ENCODE measurements around the gene PSMB5.
A peak's percentile ranks its signal among the peaks of the same experiment; 100 is the strongest.

Gene PSMB5

DNA sequence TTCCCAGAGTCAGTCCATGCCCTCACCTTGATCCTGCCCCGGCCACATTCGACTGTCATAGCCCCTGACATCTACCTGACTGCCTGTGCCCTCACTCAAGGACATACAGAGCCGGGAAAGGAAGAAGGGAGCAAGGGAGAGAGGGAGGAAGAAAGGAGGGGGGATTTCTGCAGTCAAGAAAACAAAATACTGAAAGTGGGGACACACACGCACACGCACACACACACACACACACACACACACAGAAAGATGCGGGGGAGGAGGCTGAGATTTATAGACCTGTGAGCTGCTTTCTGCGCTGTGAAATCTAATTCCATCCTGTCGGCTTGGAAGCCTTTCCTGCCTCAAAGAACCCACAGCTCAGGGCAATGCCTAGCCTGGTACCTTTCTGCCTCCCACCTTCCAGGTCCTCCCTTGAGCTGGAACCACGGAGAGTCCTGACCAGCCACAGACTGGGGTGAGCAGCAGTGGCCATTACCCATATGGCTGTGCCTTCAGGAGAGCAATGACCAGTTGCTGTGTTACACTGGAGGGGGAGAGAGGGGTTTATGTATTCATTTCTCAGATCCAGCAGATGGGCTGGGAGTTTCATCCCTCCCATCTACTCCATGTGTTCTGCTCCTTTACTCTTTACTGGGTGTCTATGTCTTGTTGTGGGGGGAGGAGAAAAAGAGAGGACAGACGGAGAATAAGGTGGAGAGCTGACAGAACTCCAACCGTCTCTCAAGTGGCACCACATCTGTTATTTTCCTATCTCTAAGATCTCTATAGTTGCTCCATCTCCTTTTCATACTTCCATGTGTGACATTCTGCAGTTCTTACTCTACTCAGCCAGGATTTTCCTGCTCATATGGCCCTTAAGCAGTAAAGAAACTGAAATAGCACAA is 37.7 kb downstream of the PSMB5 start (continued):
- TF ChIP-seq ZNF510 (tag by site-specific recombination; IDR thresholded peaks at IDR 0.05; ENCODE audit: insufficient replicate concordance) (no peak), MYNN (tag by site-specific recombination; IDR thresholded peaks at IDR 0.05; ENCODE audit: borderline replicate concordance) (no peak), GFI1B (tag by site-specific recombination; IDR thresholded peaks at IDR 0.05) (peak; percentile 94), SCRT2 (tag by site-specific recombination; IDR thresholded peaks at IDR 0.05) (peak; percentile 70), EGR2 (tag by site-specific recombination; IDR thresholded peaks at IDR 0.05; ENCODE audit: low read depth) (peak; percentile 94), ZNF354C (tag by site-specific recombination; IDR thresholded peaks at IDR 0.05; ENCODE audit: borderline replicate concordance, low read depth) (no peak), ZIC2 (tag by site-specific recombination; IDR thresholded peaks at IDR 0.05) (no peak)

DNA sequence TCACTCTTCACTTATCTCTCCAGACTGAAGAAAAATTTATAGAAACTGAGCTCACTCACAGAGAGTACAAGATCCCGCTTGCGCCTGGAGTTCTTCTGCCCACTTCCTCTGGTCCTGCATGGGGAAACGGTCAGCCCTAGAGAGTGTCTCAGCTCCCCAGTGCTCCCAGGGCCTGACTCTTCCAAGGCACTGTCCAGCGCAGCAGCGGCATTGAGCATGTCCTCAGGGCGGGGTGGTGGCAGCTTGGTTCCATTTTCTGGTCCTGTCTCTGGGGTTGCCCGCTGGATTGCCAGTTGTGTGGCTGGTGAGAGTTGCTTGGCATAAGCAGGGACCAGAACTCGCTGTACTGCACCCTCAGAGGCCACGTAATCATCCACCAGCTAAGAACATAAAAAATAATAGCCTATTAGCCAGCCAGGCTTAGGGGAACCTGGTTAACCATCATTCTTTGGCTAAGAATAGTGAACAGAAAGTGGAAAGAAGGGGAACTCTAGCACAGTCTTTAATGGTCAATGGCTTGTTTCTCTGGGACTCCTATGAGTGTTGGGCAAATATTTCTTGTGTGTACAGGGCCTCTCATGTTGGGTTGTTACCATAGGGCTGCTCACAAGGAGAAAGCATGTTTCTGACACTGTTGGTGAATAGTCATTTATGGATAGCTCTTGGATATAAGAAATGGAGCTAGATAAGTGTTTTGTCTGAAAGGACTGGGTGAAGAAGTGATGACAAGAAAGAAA is 38.6 kb downstream of the PSMB5 start:
- TF ChIP-seq ZNF394 (tag by site-specific recombination; IDR thresholded peaks at IDR 0.05; ENCODE audit: borderline replicate concordance) = no peak
- TF ChIP-seq, protein P1, sequence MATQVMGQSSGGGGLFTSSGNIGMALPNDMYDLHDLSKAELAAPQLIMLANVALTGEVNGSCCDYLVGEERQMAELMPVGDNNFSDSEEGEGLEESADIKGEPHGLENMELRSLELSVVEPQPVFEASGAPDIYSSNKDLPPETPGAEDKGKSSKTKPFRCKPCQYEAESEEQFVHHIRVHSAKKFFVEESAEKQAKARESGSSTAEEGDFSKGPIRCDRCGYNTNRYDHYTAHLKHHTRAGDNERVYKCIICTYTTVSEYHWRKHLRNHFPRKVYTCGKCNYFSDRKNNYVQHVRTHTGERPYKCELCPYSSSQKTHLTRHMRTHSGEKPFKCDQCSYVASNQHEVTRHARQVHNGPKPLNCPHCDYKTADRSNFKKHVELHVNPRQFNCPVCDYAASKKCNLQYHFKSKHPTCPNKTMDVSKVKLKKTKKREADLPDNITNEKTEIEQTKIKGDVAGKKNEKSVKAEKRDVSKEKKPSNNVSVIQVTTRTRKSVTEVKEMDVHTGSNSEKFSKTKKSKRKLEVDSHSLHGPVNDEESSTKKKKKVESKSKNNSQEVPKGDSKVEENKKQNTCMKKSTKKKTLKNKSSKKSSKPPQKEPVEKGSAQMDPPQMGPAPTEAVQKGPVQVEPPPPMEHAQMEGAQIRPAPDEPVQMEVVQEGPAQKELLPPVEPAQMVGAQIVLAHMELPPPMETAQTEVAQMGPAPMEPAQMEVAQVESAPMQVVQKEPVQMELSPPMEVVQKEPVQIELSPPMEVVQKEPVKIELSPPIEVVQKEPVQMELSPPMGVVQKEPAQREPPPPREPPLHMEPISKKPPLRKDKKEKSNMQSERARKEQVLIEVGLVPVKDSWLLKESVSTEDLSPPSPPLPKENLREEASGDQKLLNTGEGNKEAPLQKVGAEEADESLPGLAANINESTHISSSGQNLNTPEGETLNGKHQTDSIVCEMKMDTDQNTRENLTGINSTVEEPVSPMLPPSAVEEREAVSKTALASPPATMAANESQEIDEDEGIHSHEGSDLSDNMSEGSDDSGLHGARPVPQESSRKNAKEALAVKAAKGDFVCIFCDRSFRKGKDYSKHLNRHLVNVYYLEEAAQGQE (tag by site-specific recombination; IDR thresholded peaks at IDR 0.05) = peak; percentile 85
- H3K27ac ChIP-seq (ENCODE audit: extremely low read depth, low read depth, low read length) = no peak overlapping the region
- CTCF ChIA-PET = interaction anchor here (0.6 to 17.9 kb wide), 19 partner anchors 10 to 214 kb away, joined by 3 to 469 read pairs (median 6); partner anchors contain the start of genes AJUBA, CDH24, HAUS4 and PRMT5
- no peaks in the 10 kb centered on the region for H3K9me3 ChIP-seq (ENCODE audit: control insufficient read depth, insufficient read depth, low read depth, low read length)
- POLR2A ChIA-PET = interaction anchor here (1.2 to 5.2 kb wide), 6 partner anchors 10 to 73 kb away, joined by 3 to 50 read pairs (median 6); partner anchors contain the start of gene CDH24
- H3K4me1 ChIP-seq (ENCODE audit: control insufficient read depth, insufficient read depth, low read length) = peaks cover 7% of the 10 kb centered on the region
- peaks cover 0 to 6% of the 10 kb centered on the region in 2 experiments; a peak in 2 of 3 replicates for H3K36me3 ChIP-seq (ENCODE audit: control insufficient read depth in 2 of 2, insufficient read depth in 1 of 2, low read length in 2 of 2)
- no peak overlapping the region for H3K4me3 ChIP-seq (ENCODE audit: low read depth, low read length)

DNA sequence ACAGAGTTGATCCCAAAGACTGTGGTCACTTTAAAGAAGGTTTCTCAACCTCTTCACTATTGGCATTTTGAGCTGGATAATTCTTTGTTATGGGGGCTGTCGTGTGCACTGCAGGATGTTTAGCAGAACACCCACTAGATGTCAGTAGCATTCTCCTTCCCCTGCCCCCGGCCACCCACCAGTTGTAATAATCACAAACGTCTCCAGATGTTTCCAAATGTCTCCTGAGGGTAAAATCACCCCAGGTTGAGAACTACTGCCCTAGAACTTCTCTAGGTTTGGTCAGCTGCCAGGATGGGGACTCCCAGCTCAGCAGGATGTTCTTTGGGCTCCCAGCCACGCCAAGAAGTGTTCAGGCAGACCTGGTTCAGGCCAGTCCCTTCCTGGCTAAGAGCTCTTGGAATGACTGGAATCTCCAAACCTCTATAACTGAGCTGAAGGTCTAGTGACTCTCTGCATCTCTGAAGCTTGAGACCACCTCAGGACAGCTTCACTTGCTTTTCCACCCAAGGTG is 39.9 kb downstream of the PSMB5 start:
- H3K27ac ChIP-seq (ENCODE audit: extremely low read depth, low read depth, low read length) = no peak overlapping the region
- H3K4me1 ChIP-seq (ENCODE audit: control insufficient read depth, insufficient read depth, low read length) = peaks cover 7% of the 10 kb centered on the region
- POLR2A ChIA-PET = interaction anchor here (0.5 to 5.2 kb wide), 19 partner anchors 8 to 1128 kb away, joined by 3 to 50 read pairs (median 4); partner anchors contain the start of genes AJUBA and CDH24
- peaks cover 0 to 7% of the 10 kb centered on the region in 2 experiments; a peak in 2 of 3 replicates for H3K36me3 ChIP-seq (ENCODE audit: control insufficient read depth in 2 of 2, insufficient read depth in 1 of 2, low read length in 2 of 2)
- H3K4me3 ChIP-seq (ENCODE audit: low read depth, low read length) = no peak overlapping the region
- no peaks in the 10 kb centered on the region for H3K9me3 ChIP-seq (ENCODE audit: control insufficient read depth, insufficient read depth, low read depth, low read length)
- CTCF ChIA-PET = interaction anchor here (0.6 to 17.9 kb wide), 39 partner anchors 9 to 568 kb away, joined by 3 to 469 read pairs (median 4); partner anchors contain the start of genes ACIN1, AJUBA, C14orf119 and CDH24
- TF ChIP-seq HOXA7 (CRISPR knock-in tag; IDR thresholded peaks at IDR 0.05; ENCODE audit: borderline replicate concordance) (no peak), WT1 (tag by site-specific recombination; IDR thresholded peaks at IDR 0.05) (no peak), ZBTB7A (tag by site-specific recombination; IDR thresholded peaks at IDR 0.05; ENCODE audit: low read depth) (no peak), ZIC2 (tag by site-specific recombination; IDR thresholded peaks at IDR 0.05) (0 out of 2 replicates have a peak, but pooled peaks have one; percentile 29), ZFP3 (tag by site-specific recombination; IDR thresholded peaks at IDR 0.05; ENCODE audit: low read depth) (no peak), ZNF600 (tag by site-specific recombination; IDR thresholded peaks at IDR 0.05) (0 out of 2 replicates have a peak, but pooled peaks have one; percentile 44), ZNF654 (tag by site-specific recombination; IDR thresholded peaks at IDR 0.05; ENCODE audit: low read depth) (peak; percentile 79), SETDB1 (IDR thresholded peaks at IDR 0.05; ENCODE audit: insufficient read length, low read length) (no peak), ZNF10 (tag by site-specific recombination; IDR thresholded peaks at IDR 0.05) (0 out of 2 replicates have a peak, but pooled peaks have one; percentile 29)
- TF ChIP-seq, protein P2, sequence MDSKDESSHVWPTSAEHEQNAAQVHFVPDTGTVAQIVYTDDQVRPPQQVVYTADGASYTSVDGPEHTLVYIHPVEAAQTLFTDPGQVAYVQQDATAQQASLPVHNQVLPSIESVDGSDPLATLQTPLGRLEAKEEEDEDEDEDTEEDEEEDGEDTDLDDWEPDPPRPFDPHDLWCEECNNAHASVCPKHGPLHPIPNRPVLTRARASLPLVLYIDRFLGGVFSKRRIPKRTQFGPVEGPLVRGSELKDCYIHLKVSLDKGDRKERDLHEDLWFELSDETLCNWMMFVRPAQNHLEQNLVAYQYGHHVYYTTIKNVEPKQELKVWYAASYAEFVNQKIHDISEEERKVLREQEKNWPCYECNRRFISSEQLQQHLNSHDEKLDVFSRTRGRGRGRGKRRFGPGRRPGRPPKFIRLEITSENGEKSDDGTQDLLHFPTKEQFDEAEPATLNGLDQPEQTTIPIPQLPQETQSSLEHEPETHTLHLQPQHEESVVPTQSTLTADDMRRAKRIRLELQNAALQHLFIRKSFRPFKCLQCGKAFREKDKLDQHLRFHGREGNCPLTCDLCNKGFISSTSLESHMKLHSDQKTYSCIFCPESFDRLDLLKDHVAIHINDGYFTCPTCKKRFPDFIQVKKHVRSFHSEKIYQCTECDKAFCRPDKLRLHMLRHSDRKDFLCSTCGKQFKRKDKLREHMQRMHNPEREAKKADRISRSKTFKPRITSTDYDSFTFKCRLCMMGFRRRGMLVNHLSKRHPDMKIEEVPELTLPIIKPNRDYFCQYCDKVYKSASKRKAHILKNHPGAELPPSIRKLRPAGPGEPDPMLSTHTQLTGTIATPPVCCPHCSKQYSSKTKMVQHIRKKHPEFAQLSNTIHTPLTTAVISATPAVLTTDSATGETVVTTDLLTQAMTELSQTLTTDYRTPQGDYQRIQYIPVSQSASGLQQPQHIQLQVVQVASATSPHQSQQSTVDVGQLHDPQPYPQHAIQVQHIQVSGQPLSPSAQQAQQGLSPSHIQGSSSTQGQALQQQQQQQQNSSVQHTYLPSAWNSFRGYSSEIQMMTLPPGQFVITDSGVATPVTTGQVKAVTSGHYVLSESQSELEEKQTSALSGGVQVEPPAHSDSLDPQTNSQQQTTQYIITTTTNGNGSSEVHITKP (tag by site-specific recombination; IDR thresholded peaks at IDR 0.05) = peak; percentile 29; the same call in 1 of the 2 replicates
- TF ChIP-seq, protein P3, sequence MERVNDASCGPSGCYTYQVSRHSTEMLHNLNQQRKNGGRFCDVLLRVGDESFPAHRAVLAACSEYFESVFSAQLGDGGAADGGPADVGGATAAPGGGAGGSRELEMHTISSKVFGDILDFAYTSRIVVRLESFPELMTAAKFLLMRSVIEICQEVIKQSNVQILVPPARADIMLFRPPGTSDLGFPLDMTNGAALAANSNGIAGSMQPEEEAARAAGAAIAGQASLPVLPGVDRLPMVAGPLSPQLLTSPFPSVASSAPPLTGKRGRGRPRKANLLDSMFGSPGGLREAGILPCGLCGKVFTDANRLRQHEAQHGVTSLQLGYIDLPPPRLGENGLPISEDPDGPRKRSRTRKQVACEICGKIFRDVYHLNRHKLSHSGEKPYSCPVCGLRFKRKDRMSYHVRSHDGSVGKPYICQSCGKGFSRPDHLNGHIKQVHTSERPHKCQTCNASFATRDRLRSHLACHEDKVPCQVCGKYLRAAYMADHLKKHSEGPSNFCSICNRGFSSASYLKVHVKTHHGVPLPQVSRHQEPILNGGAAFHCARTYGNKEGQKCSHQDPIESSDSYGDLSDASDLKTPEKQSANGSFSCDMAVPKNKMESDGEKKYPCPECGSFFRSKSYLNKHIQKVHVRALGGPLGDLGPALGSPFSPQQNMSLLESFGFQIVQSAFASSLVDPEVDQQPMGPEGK (tag by site-specific recombination; IDR thresholded peaks at IDR 0.05) = 0 out of 2 replicates have a peak, but pooled peaks have one; percentile 47

All from HEK293 (cell line).